NOMO-1 treated with DMSO at 0.1 percent for 48 hours (cell line): ENCODE results near the gene APBB2.

Experiments used
- DNase-seq: peaks from one replicate; lab custom pipeline; 2025; ENCODE audit not compliant: unreplicated experiment; lab: John Stamatoyannopoulos, UW

Gene APBB2

DNA sequence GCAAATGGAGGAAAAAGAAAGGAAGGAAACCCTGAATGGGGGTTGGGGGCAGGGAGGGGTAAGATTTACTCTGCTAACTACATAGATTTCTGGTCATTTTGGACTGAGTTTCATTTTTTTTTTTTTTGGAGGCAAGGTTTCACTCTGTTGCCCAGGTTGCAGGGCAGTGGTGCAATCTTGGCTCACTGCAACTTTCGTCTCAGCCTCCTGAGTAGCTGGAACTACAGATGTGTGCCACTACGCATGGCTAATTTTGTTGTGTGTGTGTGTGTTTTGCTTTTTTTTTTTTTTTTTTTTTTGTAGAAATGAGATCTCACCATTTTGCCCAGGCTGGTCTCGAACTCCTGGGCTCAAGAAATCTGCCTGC is 223.5 kb downstream of the APBB2 start:
- no peak for DNase-seq

DNA sequence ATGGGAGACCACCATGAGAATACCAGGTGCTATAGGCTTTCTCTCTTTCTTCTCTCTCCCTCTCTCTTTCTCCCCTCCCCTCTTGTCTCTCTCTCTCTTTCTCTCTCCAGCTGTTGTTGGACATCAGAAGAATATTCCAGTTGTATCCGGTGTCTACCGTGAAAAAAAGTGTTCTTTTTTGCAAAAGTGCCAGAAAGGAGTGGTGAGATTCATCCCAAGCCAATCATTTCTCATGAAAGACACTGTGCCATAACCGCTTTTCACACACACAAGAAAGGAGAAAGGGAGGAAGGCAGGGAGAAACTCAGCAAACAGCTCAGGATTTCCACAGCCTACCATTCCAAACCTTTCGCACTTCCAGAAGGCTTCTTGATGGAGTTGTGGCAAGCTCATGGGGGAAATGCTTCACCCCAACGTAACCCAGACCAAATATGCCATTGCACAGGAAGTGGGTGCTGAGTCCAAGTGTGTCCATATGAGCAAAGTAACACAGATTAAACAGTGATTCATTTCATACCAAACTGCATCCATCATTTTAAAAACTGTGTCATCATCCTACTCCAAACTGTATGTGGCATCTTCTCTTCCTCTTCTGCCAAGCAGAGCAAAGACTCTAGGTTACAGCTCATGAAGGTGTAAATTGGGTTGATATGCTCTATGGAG is 224.0 kb downstream of the APBB2 start:
- peak; percentile 86 for DNase-seq

DNA sequence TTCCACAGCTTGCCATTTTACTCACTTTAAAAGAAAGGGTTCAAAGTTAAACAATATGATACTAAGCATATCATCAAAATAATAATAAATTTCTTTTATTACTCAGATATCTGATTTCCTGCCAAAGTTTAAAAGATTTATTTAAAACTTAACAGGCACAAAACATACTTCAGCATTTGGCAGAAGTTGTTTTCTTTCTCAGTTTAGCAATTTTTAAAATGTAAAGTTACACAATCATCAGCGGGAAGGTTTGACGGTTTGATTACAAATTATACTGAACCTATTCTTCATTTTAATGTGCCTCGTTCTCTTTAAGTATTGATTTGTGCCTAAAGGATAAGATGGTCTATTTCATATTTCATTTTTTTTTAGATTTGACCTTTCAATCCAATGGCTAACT is 227.2 kb downstream of the APBB2 start:
- peak; percentile 4 for DNase-seq

DNA sequence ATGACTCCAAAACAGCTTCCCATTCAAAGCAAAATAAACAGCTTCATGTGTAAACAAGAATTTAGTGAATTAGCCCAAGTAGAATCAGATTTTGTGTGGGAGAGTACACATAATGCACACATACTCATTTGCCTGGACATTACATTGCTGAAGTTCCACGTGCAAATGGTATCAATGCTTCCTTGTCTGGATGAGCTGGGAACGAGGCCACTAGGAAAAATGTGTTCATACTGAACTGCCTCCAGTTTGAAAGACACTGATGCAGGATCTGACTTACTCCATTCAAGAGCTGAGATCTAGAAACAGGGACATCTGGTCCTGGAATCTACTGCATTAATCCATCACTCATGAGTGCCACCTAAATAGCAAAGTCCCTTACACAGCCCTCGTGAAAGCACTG is 228.0 kb downstream of the APBB2 start:
- DNase-seq = no peak

DNA sequence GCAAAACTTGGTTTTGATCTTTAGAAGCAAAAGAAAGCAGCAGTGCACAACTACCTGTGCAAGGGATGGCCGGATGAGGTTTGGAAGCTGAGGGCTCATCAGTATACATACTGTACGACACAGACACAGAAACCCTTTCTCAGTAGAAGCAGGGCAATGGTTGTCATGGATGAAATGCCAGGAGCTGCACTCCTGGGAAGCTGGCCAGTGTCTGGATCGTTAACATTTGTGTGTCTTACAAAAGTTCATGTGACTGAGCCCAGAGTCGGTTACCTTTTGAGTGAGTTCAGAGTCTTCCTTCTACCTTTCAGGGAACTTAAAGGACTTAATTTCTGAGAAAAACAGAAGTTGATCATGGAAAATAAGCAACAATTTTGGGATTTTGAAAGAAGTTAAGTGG is 230.3 kb downstream of the APBB2 start:
- no peak for DNase-seq

DNA sequence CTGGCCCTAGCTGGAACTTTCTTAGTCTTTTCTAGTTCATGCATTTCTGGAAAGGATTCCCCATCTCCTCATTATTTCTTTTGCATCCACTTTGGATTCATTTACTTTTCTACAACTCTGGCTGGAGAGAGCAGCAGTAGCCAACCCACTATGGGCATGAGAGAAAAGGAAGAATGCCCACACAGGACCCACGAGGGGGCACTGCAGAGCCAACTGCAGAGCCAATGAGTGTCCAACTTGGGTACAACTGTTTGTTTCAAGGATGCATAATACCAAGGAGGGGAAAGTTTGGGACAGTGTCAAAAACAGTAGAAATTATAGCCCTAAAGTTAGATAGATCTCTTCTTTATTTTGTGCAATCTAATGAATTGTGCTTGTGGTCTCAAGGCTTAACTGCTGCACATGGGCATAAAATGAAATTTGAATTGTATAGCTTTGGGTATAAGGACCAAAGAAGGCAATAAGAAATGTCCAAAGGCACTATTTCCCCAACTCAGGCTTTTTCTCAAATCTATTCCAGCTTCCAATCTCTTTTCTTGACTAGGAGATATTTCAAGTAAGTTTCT is 233.9 kb downstream of the APBB2 start:
- peak; percentile 18 for DNase-seq

DNA sequence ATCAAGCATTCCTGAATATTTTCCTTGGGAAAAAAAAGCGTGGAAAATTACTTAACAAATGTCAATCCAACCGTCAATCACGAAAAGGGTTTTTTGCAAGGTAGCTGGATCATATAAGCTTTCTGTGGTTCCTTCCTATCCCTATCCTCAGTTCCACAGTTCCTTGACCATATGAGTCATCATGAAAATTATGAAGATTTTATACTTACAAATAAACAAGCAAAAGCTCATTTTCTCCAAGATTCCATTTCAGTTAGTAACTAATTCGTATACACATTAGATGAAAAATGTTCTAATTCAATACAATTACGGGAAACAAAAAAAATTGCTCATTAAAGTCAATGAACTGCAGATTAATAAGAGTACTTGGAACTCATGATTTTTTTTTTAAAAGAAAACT is 235.8 kb downstream of the APBB2 start:
- DNase-seq = no peak

DNA sequence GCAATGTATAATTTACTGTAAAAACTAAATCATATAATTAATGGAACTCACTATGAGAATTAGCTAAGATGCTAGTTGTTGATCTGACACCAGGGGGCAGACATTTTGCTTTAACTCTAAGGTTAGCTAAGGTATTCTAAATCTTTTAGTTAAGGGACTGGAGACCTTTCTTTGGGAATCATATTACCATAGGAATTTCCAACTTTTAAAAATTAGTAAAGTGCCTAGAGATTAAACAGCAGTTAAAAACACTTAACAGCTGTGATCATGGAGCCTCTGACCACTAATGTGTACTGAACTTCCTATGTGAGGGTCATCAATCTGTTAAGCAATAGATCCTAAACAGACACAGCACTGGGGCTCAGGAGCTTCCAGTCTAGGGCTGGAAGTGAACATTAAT is 238.0 kb downstream of the APBB2 start:
- peak; percentile 66 for DNase-seq

DNA sequence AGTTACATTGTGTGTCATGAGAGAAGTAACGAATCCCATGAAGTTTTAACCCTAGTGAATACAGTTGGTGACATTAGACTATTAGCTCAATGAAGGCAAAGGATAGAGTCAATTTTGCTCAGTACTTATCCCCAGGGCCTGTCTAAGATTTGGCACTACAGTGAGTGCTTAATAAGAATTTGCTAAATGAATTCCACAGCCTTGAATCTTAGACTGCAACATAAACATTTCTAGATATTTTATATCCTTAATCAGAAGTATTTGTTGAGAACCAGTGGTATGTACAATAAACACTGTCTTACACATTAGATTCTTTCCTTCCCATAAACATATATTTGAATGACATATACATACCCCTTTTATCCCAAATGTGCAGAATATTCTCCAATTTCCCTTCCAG is 241.6 kb downstream of the APBB2 start:
- DNase-seq = no peak

DNA sequence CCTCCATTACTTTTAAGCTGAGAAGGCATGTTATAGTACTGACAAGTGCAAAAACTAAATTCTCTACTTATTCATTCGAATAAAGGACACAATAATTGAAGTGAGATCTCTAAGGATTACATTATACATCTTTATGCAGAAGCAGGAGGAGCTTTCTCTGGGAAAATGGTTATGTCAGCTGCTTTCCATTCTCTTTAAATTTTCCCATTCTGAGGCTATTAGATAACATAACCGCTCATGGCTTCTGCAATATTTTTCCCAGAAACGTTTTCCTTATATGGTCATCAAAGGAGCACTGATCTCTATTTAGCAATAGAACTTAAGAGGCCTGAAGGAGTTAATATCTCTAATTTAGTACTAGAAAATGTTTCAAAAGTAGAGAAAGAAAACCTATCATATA is 243.0 kb downstream of the APBB2 start:
- DNase-seq = no peak

DNA sequence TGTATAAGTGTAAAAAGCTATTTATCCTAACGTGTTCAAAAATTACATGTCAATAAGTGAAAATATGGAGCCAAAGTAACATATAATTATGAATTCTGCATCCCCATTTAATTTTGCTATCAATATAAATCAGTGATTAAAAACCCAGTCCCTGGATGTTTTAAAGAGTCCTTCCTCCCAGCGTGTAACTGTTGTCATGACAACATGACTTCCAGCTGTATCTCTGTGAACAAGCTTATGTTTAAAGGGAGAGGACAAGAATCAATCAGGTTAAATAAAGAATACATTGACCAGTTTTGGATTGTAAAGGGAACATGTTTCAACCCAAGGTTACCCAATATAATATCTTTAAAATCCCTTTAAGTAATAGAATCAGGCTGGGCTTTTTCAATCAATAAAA is 244.8 kb downstream of the APBB2 start:
- DNase-seq = no peak

DNA sequence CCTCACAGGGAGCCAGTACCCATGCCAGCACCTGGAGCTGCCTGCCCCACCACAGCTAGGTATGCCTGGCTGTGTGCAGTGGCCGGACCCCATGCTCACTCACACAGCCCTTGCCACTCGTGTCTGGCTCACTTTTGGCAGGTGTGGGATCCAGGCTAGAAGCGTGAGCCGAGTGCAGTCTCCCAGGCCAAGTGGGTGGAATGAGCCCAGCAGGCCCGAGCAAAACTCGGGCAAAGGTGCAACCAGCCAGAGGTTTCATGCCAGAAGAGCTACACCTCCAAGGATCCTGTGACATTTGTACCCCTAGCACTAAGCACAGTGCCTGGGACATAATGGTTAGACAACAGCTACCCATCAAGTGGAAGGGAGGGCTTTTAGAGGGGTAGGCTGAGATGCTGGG is 246.8 kb downstream of the APBB2 start:
- no peak for DNase-seq

DNA sequence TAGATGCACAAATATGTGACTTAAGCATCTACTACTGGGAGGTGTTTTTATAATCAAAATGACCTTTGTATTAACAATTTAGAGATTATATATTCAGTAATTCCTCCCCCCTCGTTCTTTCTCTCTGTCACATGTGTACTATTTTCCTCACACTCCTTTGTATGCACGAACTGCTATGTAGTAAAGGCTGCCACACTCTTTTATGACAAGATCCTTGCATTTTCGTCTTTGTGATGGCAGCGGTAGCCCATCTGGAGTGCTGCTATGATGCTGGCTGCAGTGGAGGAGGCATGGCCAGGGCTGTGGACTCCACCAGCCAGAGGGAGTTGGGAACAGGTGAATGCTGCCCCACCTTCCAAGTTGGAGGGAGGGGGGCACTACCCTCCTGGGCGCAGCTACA is 248.3 kb downstream of the APBB2 start:
- no peak for DNase-seq

DNA sequence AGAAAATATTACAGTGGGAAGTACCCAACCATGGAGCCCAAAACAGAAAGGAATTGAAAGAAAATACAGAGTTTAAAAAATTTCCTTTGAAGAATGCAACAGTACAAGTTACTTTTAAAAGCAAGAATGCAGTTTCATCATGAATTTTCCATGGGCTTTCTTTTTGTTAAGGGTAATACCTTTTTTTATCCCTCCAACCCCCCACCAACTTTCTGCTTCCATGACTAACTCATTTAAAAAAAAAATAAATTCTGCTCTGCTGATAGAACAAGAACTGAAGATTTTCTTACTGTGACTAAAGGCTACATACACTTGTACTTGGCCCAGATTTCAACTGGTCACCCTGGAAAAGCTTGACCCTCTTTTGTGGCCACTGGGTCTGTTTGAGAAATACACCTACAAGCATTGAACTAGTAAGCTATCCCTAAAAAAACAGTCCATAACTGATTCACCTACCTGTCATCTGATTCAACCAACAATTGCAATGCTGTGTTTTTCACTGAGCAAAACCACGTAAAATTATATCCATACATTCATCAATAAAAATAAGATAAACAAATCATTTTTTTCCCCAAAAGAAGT is 250.4 kb downstream of the APBB2 start:
- DNase-seq = no peak

DNA sequence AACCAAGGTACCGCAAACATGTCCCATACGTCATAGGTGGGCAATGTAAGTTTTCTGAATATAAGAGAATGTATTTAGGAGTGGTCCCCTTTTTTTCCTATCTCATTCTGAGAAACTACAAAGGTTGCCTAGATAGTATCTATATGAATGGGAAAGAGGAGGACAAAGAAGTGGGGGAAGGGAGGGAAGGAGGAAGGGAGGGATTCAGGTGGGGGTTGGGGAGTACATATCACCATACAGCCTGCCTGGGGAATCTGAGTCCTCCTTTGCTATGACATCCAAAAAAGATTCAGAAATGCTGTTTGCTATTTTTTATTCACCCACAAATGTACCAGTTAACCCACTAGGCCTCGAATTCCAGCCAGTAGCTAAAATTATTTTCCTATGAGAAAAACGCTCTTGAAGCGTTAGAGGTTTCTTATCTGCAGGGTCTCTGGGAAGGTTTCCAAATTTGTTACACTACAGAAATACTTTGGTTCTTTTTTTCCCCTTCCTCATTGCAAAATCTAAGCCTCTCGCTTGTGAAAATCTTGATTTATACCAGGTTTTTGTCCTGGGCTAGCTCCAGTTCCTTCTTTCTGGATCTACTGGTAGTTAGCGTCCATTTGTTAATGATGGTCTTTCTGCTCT is 251.7 kb downstream of the APBB2 start:
- DNase-seq = peak; percentile 28

DNA sequence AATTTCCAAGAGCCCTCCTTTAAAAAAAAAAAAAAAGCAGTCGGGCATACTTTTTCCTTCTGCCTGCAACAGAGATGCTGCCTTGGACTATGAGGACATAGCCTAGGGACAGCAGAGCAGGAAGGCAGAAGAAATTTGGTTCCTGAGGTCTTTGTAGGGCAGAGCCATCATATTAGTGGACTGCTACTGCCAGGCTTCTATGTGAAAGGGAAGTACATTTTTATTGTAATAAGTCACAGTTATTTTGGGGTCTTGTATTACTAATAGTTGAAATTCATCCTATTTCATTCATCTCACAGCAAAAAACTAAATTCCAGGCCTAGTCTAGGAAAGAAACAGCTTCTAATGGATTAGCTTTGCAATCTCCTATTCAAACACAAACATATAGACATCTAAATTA is 253.4 kb downstream of the APBB2 start:
- no peak for DNase-seq

DNA sequence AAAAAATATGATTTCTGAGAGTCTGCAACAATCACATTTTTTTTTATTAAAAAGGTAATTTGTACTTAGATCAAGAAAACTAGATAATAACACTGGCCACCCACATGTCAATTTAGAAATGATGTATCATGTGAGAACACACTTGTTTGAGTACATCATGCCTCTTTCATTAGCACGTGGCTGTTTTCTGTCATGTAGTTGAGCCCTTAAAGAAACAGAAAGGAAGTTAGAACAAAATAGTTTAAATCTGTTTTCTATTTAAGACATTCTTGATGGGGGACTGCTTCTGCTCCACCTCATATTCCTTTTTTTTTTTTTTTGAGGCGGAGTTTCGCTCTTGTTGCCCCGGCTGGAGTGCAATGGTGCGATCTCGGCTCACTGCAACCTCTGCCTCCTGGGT is 257.1 kb downstream of the APBB2 start:
- DNase-seq = no peak

DNA sequence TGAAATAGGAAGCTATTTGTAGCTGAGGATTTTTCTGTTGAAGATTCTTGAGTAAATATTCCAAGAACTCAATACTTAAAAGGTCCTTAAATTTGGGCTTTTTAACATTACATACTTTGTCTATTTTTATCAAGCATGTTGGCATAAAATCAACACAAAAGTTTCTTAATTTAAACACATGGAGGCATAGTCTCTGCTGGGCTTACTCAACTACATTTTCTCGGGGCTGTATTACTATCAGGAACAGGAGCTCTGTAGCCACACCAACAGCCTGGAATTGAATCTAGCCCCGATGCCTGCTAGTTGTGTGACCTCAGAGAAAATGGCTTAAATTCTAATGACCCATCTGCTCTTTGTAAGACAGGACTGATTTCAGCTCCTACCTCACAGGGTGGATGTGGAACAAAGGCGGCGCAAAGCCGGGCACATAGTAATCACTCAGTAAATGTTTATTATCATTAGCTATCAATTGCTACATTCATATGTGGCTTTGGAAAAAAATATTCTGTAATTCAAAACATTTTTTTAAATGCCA is 257.6 kb downstream of the APBB2 start:
- DNase-seq = no peak

DNA sequence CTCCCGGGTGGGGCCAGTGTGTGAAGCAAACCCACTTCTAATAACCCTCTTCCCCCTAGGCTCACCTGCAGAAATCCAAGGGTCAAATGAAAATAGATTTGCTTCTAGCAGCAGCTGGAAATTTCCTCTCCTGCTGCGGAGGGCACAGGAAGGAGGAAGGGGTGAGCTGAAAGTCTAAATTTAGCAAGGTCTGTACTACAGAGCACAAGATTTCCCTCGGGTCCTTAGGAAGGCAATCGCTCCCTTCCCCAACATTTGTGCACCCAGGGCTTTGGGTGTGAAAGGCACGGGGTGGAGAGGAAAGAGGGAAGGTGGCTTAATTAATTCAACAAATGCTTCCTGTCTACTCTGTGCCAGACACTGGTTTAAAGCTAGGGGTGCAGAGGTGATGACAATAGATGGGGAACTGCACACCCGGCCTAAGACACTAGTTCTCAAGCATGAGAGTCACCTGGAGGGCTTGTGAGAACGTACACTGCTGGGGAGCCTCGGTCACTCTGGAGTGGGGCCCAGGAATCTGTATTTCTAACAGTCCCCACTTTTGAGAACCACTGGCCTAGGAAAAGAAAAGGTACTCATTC is 260.2 kb downstream of the APBB2 start:
- no peak for DNase-seq

DNA sequence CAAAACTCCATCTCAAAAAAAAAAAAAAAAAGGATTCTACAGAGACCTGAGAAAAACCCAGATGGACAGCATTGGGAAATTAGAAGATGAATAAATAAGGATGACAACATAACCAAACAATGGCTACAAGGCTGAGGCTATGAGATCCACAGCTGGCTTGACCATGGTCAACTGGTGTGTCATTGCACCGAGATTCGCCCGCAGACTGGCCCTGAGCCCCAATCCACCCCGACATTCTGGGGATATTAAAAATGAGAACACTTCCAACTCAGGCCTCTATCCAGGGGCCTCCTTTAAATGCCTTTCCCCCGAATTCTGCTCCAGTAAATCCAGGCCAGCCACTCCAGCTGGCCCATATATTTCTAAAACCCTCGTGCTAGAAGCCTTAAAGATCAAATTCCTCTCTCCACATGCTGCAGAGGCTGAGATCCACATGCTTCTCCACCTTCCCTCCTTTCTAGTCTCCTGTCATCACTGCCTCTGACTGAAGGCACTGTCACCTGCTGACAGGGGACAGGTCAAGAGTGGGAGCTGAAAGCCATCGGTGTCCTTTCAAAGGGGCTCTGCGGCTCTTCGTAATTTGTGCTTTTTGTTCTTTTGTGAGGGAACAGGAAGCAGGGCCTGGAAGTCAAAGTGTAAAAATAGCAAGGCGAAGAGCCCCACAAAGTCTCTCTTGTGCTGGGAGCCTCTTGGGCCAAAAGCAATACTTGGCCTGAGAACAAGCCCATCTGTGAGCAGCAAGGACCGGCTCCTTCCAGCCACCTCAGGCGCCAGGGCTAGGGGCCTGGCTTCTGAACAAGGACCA is 260.9 kb downstream of the APBB2 start:
- no peak for DNase-seq

DNA sequence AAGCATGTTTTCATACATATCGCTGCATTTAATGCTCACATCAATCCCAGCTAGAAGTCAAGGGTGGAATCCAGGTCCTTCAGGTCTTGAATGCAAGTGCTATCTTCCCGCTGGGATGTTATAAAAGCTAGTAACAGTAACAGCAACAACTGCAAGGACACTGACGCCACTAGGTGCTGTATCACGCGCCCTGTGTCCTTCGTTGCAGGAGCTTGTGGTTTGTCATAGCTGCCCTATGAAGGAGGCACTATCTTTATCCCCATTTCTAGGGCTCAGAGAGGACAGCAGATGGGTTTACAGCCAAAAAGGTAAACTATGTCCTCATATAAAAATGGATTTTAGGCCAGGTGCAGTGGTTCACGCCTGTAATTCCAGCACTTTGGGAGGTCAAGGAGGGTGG is 261.7 kb downstream of the APBB2 start:
- DNase-seq = no peak
